HG02885 (cell line): ENCODE measurements around the gene UVRAG.
A peak's percentile ranks its signal among the peaks of the same experiment; 100 is the strongest.

Source experiments
- ATAC-seq: cut with Tn5 transposase; IDR thresholded peaks from one replicate; pipeline ENCODE4 v1.9.1; 2021; ENCODE audit warnings: mild to moderate bottlenecking; ENCODE audit not compliant: unreplicated experiment, poor library complexity

UVRAG gene

DNA sequence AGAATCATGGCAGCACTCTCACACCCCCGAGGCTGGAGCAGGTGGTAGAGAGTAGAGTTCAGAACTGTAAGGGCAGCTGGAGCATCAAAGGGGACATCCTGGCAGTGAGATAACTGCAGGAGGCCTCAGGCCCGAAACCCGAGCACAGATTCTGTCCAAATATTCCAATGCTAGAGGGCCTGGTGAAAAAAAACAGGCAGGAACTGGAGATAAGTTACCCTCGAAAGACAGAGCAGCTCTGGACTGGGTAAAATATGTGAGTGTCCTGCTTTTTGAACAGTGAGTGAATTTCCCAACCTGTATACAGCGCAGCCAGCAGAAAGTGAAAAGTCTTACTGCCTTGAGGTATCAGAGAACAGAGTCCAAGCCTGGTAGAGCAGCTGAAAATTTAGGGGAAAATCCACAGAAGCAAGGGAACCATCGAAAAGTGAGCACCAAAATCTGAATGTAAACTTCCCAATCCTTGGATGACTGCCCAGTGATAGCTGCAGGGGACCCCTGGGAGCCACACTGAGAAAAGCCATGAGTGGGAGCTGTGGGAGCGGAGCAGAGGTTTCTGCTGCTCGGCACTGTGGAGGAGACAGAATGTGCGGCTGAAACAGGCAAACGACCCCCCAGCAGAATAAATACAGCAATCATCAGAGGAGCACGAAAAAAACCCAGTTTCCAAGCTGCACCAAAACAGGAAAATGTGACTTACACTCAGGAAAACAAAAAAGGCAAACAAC is 340.7 kb downstream of the UVRAG start:
- ATAC-seq, result no peak

DNA sequence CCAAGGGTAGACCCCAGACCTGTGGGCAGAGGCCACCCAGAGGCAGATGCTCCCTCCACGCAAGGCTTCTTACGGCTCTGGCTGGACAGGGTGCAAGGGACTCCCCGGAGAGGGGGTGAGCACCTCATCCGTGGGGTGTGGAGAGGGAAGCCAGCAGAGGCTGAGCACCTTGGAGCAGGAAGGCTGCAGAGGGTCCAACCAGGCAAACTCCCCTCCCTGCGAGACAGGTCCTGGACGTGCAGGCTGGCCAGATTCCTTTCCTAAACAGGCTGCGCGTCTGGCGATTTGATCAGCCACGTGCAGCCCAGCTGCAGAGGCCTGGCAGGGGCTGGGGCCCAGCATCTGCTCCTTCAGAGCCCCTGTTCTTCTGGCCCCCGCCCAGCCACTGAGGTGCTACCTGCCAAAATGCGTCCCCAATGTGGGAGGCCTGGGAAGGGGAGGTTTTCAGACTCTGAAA is 342.0 kb downstream of the UVRAG start:
- no peak for ATAC-seq

DNA sequence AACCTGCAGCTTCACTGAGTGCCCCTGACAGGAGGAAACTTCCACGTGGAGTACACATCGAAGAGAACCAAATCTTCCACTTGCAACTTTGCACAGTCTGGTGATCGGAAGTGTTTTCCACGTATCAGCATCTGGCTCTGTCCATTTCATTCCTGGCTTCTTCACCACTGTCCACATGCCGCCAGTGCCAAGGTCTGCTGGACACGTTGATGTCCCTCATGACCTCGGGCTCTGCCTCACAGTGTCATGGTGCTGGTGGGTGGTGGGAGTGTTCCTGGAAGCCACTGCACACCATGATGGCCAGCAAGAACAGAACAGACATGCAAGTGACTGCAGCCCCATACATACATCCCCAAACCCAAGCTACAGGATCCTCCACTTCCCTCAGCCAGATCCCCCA is 342.9 kb downstream of the UVRAG start:
- ATAC-seq, result no peak

DNA sequence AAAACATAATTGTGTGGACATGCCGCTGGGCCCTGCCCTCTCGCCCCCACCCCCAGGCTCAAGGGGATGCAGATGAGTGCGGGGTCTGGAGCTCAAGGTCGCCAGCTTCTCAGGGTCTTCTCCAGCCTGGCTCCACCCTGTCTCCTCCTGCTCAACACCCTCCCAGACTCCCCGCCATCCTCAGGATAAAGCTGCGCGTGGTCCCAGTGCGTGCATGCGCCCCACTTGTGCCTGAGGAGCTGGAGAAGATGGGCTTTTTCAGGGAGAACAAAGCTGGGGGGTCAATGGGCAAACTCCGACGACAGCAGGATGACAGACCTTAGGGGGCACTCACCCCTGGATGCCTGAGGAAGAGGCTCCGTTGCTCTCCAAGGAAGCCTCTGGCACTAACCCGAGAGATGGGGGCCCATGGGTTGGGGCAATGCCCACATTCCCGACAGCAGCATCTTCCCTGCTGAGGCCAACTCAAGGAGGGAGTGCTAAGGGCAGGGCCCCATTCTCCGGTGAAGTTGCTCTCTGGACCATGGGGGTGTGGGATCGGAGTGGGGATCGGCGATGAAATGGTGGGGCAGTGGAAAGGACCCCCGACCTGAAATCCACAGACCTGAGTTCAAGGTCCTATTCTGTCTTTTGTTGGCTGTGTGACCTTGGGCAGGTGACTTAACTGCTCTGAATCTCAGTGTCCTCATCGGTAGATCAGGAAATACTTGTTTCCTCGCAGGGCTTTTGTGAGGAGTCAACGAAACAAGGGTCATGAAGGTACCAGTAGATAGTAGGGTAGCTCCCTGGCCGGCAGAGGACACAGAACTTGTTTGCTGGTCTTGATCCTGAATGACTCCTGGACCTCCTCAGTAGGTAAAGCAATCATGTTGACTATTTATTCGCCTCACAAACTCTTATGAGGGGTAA is 343.6 kb downstream of the UVRAG start:
- no peak for ATAC-seq

DNA sequence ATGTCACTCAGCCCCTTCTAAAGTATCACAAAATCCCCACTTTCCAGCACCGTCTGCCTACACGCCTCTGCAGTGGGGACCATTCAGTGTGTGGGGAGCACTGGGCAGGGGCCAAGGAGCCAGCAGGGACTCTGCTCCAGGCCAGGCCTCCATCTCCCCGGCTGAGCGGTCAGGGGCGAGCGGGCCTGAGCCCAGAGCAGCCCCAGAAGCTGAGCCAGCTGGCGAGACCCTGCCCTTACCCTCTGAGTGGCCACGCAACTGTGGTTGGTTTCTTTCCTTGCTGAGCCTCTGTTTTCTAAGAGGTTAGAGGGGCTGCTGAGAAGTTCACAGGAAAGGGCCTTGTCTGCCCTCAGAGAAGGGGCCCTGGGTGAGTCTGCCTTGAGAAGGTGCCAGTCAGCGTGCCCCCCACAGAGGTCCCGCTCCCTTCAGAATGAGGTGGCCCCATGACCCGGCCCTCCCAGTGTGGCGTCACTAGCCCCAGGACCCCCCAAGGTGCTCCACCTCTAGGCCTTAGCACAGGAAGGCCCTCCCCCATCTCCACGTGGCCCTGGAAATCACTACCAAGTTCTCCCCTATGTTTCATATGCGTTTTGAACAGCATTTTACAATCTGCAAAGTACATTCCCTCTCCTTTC is 344.4 kb downstream of the UVRAG start:
- ATAC-seq, result no peak

DNA sequence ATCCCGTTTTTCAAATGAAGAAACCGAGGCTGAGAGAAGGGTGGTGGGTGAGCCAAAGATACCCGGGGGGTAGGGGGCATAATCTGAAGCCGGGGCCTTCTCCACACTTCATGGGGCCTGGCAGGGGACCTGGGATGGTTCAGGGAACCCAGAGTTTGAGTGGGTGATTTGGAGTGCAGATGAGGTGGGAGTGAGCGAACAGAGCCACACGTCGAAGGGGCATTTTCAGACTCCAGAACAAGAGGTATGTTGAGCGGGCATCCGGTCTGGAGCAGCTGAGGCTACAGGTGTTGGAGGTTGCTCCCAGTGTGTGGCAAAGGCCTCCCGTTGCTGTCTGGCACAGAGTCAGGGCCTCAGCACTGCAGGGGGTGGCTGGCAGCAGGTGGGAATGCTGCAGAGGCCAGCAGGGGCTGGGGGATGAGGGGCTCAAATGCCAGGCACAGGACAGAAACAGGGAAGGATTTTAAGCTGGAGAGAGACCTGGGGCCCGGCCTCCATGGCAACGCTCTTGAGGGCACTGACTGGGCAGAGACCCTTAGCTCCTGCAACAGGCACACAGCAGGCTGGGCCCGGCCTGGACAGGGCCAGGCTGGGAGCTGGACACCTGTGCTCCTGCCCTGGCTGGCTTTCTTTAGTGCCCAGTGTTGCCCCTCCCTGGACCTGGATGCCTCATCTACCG is 345.1 kb downstream of the UVRAG start:
- no peak for ATAC-seq

DNA sequence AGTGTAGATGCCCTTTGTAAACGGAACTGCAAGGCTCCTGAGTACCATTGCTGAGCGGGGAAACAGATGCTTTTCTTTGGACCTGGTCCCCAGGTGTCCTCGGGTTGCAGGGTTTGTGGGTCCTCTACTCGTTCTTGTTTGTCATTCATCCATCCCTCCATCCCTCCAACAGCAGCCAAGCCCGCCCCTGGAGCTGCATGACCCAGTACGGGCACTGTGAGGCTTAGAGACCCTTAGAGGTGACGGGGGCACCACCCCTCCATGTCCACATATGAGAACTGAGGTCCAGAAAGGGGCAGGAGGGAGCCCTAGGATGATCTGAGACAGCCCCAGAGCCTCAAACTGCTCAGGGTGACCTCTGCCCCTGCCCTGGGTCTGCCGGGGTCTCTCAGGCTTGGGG is 345.8 kb downstream of the UVRAG start:
- no peak for ATAC-seq

DNA sequence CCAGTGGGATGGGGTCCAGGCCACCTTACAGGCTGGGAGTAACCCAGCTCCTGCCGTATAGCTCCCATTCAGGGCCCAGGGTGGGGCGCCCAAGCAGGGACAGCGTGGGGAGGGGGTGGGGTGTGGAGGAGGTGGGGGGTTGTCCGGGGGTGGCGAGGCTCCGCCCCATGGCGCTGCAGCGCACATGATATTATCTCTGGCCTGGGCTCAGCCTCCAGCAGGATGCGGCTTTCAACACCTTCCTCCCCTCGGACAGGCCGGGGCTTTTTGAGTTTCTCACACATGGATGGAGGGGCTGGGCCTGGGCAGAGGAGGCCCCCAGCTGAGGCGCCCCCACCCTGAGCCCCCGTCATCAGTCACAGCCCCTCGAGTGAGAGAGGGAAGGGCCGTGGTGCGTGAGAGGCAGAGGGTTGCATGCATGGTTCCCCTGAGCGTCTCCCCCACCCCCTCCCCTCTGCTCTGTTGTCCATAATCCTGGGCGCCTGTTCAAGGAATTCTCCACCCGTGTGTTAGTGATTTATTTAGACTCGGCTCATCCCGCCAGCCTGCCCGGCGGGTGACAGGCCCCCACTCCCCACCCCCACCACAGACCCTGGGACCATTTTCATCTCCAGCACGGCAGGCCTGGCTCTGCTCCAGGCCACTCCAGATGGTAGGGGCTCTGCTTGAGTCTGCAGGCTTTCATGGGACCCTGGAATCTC is 346.4 kb downstream of the UVRAG start:
- no peak for ATAC-seq

DNA sequence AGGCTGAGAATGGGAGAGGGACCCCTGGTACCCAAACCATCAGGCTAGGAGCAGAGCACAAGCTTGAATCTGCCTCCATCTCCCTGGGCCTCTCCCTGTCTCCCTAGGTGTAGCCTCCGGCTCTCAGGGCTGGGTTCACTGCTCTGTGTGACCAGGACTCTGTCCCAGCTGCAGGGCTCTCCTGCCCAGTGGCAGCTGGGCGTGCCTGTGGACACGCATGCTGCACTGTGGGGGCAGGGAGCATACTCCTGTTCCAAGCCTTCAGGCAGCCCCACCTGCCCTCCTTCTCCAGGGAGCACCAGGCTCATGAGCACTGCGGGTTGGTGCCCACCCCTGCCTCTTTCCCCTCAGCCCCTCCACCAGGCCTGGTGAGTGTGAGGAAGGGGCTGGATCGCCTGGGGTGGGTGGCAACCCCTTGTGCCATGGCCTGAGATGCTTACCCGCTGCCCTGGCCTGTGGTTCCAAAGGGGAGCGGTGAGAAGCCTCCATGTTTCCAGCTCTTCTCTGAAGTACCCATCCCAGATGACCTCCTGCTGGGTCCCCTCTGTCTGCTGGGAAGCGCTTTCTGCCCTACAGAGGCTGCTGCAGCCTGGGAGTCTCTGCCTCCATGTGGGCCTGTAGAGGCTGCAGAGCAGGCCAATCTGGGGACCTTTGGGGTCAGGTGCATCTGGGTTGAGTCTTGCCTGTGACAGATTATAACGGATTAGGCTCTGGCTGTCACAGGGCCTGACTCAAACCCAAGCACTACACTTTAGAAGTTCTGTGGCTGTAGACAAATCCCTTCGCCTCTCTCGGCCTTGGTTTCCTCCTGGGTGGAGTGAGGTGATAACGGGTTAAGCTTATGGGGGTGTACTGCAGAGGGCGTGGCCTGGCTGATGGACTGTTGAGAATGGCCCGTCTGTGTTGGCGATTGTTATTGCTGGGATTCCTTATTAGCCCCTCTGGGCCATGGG is 347.6 kb downstream of the UVRAG start:
- ATAC-seq, result no peak

DNA sequence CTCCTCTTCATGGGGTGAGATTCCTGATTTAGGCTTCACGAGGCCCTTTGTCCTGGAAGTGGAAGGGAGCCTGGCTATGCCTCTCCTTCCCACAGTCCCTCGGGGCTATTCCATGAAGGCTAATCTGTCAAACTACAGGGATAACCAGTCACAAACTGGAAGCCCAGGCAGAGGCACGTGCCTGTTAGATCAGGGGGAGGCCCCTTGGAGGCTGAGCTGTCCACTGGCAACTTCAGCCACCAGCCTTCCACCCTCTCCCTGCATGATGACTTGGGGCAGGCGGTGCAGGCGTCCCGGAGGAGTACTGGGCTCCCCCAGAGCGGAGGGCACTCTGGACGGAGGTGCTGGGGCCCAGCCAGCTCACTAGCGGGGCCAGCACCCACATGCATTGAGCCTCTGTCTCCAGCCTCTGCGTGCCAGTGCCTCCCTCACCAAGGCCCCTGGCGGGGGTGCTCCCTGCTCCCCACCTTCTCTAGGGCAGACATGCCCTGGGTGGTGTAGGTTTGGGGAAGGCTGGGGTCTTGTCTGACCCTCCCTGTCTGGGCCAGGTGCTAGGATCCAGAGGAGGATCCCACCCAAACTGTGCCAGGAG is 348.4 kb downstream of the UVRAG start:
- no peak for ATAC-seq

DNA sequence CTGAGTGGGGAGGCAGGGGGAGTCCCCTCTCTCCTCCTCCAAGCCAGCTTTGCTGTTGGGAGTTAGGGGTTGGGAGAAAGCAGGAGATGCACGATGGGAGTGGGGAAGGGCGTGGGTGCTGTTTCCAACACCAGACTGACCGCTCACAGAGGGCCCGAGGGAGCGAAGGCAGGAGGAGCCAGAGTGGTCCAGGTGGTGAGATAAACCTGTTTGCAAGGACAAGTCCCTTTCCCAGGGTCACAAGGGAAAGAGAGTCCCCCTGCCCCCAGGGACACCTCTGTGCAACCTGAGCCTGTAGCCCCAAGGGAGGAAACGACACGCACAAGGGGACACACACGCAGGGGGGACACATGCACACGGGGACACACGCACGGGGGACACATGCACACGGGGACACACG is 349.1 kb downstream of the UVRAG start:
- no peak for ATAC-seq

DNA sequence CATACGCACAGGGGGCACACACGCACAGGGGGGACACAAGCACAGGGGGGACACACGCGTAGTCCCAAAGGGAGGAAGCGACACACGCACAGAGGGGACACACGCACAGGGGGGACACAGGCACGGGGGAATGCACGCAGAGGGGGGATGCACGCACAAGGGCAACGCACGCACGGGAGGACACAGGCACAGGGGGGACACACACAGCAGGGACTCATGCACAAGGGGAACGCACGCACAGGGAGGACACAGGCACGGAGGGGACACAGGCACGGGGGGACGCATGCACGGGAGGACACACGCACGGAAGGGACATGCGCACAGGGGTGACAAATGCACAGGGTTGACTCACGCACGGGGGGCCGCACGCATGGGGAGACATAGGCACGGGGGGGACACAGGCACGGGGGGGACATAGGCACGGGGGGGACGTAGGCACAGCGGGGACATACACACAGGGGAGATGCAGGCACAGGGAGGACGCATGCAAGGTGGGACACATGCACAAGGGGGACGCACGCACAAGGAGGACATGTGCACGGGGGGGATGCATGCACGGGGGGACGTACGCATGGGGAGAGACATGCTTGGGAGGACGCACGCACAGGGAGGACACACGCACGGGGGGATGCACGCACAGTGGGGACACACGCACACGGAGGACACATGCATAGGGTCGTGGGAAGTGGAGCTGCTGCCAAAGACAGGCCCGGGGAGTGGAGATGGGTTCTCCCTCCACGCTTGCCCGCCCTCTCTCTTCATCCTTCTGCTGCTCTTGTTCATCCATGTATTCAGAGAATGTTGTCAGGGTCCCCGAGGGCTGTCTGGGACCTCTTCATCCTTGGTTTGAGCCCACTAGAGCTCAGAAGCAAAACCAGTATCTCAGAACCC is 350.1 kb downstream of the UVRAG start:
- no peak for ATAC-seq

DNA sequence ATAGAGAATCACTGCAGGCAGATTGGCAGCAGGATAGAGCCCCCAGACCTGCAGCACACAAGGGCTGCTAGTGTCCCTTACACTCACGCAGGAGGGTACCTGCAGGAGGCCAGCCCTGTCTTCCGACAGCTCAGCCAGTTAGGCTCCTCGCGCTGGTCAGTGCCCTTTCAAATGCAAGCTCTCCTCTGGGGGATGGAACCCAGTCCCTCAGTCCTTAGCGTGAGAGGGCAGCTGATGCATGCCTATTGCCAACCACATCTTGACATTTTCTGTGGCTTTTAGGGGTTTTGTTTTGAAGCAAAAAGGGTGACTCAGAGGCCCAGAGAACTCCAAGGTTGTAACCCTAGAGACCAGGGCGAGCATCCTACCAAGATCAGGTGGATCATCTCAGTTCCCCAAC is 351.3 kb downstream of the UVRAG start:
- ATAC-seq, result peak; percentile 51

DNA sequence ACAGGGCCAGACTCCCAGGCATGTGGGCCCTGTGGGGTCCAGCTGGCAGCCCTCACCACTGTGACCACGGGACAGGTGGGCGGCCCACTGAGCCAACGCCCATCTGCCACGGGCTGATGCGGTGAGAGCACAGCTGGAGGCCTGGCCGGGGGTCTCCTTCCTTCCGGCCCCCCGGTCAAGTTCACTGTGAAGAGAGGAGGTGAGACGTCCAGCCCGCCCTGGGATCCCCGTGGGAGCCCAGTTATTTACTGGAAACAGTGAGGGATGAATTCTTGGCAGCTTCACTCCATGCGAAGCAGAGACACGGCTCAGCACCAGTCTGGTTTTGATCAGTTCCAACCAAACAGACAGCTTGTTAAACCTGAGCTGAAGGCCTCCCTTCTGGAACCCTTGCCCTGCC is 352.6 kb downstream of the UVRAG start:
- ATAC-seq, result no peak

DNA sequence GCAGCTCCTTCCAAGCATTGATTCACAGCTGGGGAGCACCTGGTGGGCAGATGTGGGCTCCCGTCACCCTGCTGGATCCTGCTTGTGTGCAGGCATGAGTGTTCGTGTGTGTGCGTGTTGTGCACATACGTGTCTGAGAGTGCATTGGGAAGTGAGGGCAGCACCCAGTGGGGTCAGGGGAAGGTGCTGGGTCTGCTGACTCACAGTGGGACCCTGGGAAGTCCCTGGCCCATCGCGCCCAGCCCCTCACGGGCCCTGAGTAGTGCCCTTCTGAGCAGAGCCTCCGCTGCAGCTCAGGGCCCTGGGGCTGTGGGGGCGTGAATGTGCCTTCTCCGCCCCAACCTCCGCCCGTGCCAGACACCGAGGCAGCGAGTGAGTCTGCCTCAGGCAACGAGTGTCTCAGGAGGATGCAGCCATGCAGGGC is 354.5 kb downstream of the UVRAG start:
- peak; percentile 48 for ATAC-seq

DNA sequence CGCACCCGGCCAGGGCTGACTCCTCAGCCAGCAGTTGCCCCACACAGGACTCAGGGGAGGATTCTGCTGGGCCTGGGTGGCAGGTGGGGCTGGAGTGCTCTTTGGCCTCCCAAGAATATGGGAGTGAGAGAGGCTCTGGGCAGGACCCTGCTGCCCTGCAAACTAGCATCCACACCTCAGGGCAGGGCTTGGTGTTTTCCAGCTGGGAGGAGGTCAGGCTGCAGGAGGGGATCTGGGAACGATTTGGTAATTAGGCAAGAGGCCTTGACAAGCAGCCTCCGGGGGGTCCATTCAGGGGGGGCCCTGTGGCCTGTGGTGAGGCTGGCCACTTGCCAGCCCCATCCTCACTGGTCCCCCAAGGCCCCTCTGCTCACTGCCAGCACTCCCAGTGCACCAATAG is 355.5 kb downstream of the UVRAG start:
- ATAC-seq, result no peak

DNA sequence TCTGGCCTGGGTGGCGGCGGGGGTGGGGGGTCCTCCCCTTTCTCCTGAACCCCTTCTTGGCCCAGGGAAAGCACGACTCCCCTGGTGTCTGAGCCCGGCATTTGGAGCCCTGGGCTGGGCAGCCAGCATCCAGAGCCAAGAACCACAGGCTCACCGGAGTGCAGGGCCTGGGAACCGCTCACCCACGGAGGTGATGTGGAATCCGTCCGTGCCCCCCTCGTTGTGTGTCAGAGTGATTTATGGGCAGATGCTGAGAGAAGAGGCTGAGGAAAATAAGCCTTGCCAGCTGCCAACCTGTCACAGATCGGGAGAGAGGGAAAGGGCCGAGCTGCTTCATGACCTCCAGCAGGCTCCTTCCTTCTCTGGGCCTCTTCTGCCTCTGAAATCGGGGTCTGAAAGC is 357.6 kb downstream of the UVRAG start:
- no peak for ATAC-seq

DNA sequence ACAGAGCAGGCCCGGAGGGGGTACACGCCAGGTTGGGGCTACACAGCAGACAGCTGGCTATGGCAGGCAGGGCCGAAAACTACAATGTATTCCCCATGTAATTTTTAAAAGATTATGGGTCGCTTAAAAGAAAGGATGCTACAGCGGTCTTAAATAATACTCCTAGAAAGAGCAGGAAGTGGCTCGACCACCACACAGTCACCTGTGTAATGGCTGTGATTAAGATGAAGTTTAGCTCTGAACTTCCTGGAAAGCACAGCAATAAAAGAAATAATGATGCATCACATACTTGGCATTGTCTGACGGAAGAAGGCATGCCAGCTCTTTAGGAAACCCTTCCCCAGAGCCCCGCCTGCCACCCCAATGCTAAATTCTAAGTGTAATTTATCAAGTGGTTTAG is 358.7 kb downstream of the UVRAG start:
- no peak for ATAC-seq
